ENCODE measurements around the gene ADGRD1.

DNA sequence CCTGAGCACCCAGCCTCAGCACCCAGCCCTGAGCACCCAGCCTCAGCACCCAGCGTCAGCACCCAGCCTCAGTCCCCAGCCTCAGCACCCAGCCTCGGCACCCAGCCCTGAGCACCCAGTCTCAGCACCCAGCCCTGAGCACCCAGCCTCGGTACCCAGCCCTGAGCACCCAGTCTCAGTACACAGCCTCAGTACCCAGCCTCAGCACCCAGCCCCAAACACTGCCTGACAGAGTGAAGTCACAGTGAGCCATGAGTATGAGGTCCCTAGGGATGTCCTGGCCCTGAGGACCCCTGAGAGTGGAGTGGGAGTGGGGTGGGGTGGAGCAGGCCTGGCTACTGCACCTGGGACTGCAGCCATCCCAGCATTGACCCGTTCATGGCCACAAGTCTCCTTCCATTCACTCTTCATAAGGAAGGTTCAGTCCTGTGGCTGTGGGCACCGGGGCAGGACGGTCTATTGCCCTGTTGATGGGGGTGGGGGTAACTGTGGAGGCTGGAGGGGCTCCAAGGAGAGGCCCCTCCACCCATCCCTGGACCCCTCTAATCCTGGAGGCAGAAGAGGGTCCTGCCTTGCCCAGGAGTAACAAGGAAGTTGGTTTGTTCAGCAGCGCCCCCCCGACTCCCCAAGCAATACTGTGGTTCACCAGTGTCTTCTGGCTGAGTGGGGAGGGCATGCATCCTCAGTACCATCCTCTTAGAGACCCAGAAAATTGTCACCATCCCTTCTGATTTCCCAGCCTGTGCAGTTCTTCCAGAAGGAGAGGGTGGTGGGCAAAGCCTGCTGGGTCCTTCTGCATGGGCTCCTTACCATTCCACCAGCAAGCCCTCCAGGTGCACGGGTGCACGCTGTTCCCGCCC, 140.5 kb downstream of the ADGRD1 start:
- TF ChIP-seq CTCF (IDR thresholded peaks at IDR 0.05; ENCODE audit: low read depth, low read length) (no peak), MYC (IDR thresholded peaks at IDR 0.05; ENCODE audit: low read depth, low read length) (no peak), POLR2A (IDR thresholded peaks at IDR 0.05; ENCODE audit: extremely low read depth, insufficient read length) (no peak)
- TF ChIP-seq, protein P1, sequence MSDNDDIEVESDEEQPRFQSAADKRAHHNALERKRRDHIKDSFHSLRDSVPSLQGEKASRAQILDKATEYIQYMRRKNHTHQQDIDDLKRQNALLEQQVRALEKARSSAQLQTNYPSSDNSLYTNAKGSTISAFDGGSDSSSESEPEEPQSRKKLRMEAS (IDR thresholded peaks at IDR 0.05; ENCODE audit: low read depth, low read length), result no peak

All from NB4 (cell line).